K562 (cell line): ENCODE results near the gene FAAP100. TPM values are rescaled to one million over a fixed set of nuclear protein-coding genes. Genes with fewer than 3 reads are reported as not detected.

ENCODE experiments used
- ATAC-seq: fragments of 200-7000 bp; cut with Tn5 transposase; 3 replicates; pipeline ENCODE4 v1.9.1; 2020; ENCODE audit warnings: moderate library complexity
- BruUV-seq: library from RNA; stranded (reverse); fragments of 400-500 nt; replicated peaks from 2 replicates; lab custom pipeline; 2021; lab: Mats Ljungman, UMichigan
- CTCF ChIA-PET: fragments of 300-600 bp; formaldehyde crosslinking; extraction: SDS; loops from one replicate; lab custom pipeline; 2021; ENCODE audit warnings: low intra/inter-chr PET ratio; lab: Yijun Ruan, JAX
- POLR2A ChIA-PET: fragments of 300-600, 350-650 bp; sonication (Branson Sonifier 250); formaldehyde crosslinking; extraction: SDS; loops from one replicate; lab custom pipeline; 2021; ENCODE audit warnings: antibody characterized with exemption, inconsistent platforms; lab: Yijun Ruan, JAX
- DNase-seq, 4 experiments: peaks; one replicate each; pipeline versions ENCODE4 v3.0.0 to v3.0.0-alpha.2; 2011 to 2018; ENCODE audit warnings: low spot score in 3 of 4, mixed read lengths in 3 of 4; ENCODE audit errors: extremely low read depth in 1 of 4
- FAIRE-seq: peaks from 2 replicates; lab custom pipeline; 2011; peaks lifted over from hg19 to GRCh38; lab: Jason Lieb, UNC
- H2AFZ ChIP-seq: 2 replicates; pipeline ENCODE4 v1.6.0; 2011; ENCODE audit warnings: low read depth, low read length, control low read depth, inconsistent platforms
- H3K27ac ChIP-seq: fragments of 200-600 bp; 3 replicates; pipeline ENCODE4 v1.8.0; 2011; ENCODE audit warnings: low read depth, mild to moderate bottlenecking, control low read depth, inconsistent platforms, low read length, moderate library complexity, mixed read lengths; ENCODE audit errors: extremely low read depth
- H3K27me3 ChIP-seq, 2 experiments: fragments of 300-600 bp in 1 of 2; 2 replicates in 1 of 2; 3 replicates in 1 of 2; pipeline versions ENCODE4 v1.6.0 to v1.8.0; 2011; ENCODE audit warnings: inconsistent platforms in 2 of 2, low read length in 2 of 2, mild to moderate bottlenecking in 1 of 2, mixed read lengths in 1 of 2, moderate library complexity in 1 of 2; ENCODE audit not compliant: control insufficient read depth in 2 of 2, insufficient read depth in 2 of 2
- H3K36me3 ChIP-seq: fragments of 300-600 bp; 3 replicates; pipeline ENCODE4 v1.8.0; 2011; ENCODE audit warnings: mild to moderate bottlenecking, low read length, inconsistent platforms; ENCODE audit not compliant: control insufficient read depth, insufficient read depth
- H3K4me1 ChIP-seq, 2 experiments: fragments of 200-600 bp in 1 of 2; replicated peaks in 1 of 2; 2 replicates in 1 of 2; 3 replicates in 1 of 2; pipeline versions ENCODE4 v1.5.1 to v1.8.0; 2011; ENCODE audit warnings: inconsistent platforms in 2 of 2, low read length in 2 of 2, mild to moderate bottlenecking in 1 of 2, mixed read lengths in 1 of 2, moderate library complexity in 1 of 2; ENCODE audit not compliant: control insufficient read depth in 2 of 2, insufficient read depth in 2 of 2
- H3K4me2 ChIP-seq: 2 replicates; pipeline ENCODE4 v1.6.1; 2011; ENCODE audit warnings: low read length, control low read depth, inconsistent platforms, mixed read lengths; ENCODE audit not compliant: insufficient read depth
- H3K4me3 ChIP-seq: fragments of 200-600 bp; sonication (generic), shearing (Covaris generic); 2 replicates; pipeline ENCODE4 v1.5.1; 2016; ENCODE audit warnings: control low read depth, inconsistent platforms
- H3K79me2 ChIP-seq: fragments of 200-600 bp; 3 replicates; pipeline ENCODE4 v1.8.0; 2011; ENCODE audit warnings: low read length, inconsistent platforms; ENCODE audit not compliant: control insufficient read depth, insufficient read depth
- H3K9ac ChIP-seq, 2 experiments: 2 replicates each; pipeline versions ENCODE4 v1.6.0 to v1.6.1; 2011; ENCODE audit warnings: low read depth in 2 of 2, low read length in 2 of 2, control low read depth in 1 of 2, inconsistent platforms in 1 of 2, mild to moderate bottlenecking in 1 of 2, mixed read lengths in 1 of 2; ENCODE audit not compliant: insufficient read depth in 1 of 2
- H3K9me1 ChIP-seq: one replicate; pipeline ENCODE4 v1.6.0; 2011; ENCODE audit warnings: inconsistent platforms, mild to moderate bottlenecking, low read length, moderate library complexity; ENCODE audit not compliant: control insufficient read depth, insufficient read depth
- H3K9me3 ChIP-seq: replicated peaks from 2 replicates; pipeline ENCODE4 v1.5.1; 2011; ENCODE audit warnings: low read depth, low read length, inconsistent platforms; ENCODE audit not compliant: control insufficient read depth, insufficient read depth
- H4K20me1 ChIP-seq: replicated peaks from 2 replicates; pipeline ENCODE4 v1.6.1; 2011; ENCODE audit warnings: low read length, inconsistent platforms, mixed read lengths; ENCODE audit not compliant: control insufficient read depth, insufficient read depth
- BHLHE40 ChIP-seq: IDR thresholded peaks from 2 replicates; pipeline ENCODE4 v1.6.1; 2011; ENCODE audit warnings: low read length, improper control_type of control experiment
- GTF2F1 ChIP-seq: IDR thresholded peaks from 2 replicates; pipeline ENCODE4 v1.6.1; 2011; ENCODE audit warnings: low read depth, low read length, improper control_type of control experiment
- HMGN3 ChIP-seq: IDR thresholded peaks from 2 replicates; pipeline ENCODE4 v1.6.1; 2011; ENCODE audit warnings: borderline replicate concordance, low read depth, mild to moderate bottlenecking, mixed read lengths, low read length; ENCODE audit not compliant: insufficient read length; ENCODE audit errors: extremely low read depth
- HNRNPUL1 ChIP-seq: fragments of 200-400 bp; formaldehyde crosslinking; IDR thresholded peaks from 2 replicates; pipeline ENCODE4 v1.6.1; 2017; ENCODE audit warnings: low read length
- RERE ChIP-seq: sonication (generic); formaldehyde crosslinking; IDR thresholded peaks from 2 replicates; pipeline ENCODE4 v1.8.0; 2023; ENCODE audit warnings: missing genetic modification reagents, mild to moderate bottlenecking, borderline replicate concordance
- ZNF263 ChIP-seq: sonication (generic); formaldehyde crosslinking; IDR thresholded peaks from 2 replicates; pipeline ENCODE4 v1.8.0; 2022; ENCODE audit warnings: mild to moderate bottlenecking, missing genetic modification reagents, borderline replicate concordance
- WGBS: fragments of 100-300 bp; shearing (Covaris generic); methylation state at CpG from one replicate; pipeline ENCODE4 v1.1.6; 2016; ENCODE audit warnings: low coverage, mixed read lengths; ENCODE audit not compliant: insufficient coverage; ENCODE audit errors: missing lambda C conversion rate; 5-methylcytosine and 5-hydroxymethylcytosine counted together
- in situ Hi-C: fragments of 300-500 bp; cut with MboI; formaldehyde crosslinking; loops from 4 replicates; pipeline ENCODE4 v1.15.0; 2018; ENCODE audit warnings: inconsistent platforms, mixed read lengths
- intact Hi-C: fragments of 100-400 bp; cut with micrococcal nuclease; formaldehyde crosslinking; loops from 2 replicates; pipeline ENCODE4 v1.14.2; 2022
- polyA plus RNA-seq, 8 experiments: library from polyadenylated mRNA; depleted of rRNA in 4 of 8; stranded (reverse) in 5 of 8; unstranded in 3 of 8; fragments of >200 nt; fragmentation: Nextera tagmentation in 2 of 8; fragmentation: Illumina TruSeq in 1 of 8; extraction: Ambion mirVana in 2 of 8; extraction: Trizol in 1 of 8; gene quantifications; 2 replicates each; pipeline versions ENCODE4 v1.2.1 to v1.2.3, GENCODE V29; 2011 to 2014; ENCODE audit warnings: inconsistent platforms in 1 of 8, missing spikeins in 1 of 8
- total RNA-seq, 7 experiments: library from RNA; depleted of rRNA in 6 of 7; stranded (reverse); fragments of >200 nt in 6 of 7; fragmentation: Illumina TruSeq in 2 of 7; extraction: Trizol in 2 of 7; gene quantifications; 2 replicates each; pipeline versions ENCODE4 v1.2.1 to v1.2.3, GENCODE V29; 2011 to 2021; ENCODE audit warnings: low replicate concordance in 1 of 7
- TF ChIP-seq, protein P1 (sequence below): sonication (generic); IDR thresholded peaks from 2 replicates; pipeline ENCODE4 v1.6.1; 2016
- TF ChIP-seq, protein P2 (sequence below): fragments of 450-650 bp; formaldehyde crosslinking; conservative IDR thresholded peaks from 2 replicates; pipeline ENCODE4 v1.4.0; 2022; ENCODE audit warnings: mild to moderate bottlenecking, missing genetic modification characterization
- TF ChIP-seq, protein P3 (sequence below): fragments of 250-450 bp; sonication (Bioruptor Pico); IDR thresholded peaks from 2 replicates; pipeline ENCODE4 v1.4.0; 2020; ENCODE audit warnings: mild to moderate bottlenecking, moderate library complexity

FAAP100 gene
- total and polyA plus RNA-seq, 9 of the 15 experiments (the other 6 are each of a cell fraction or from before 2014, with no cell fraction given) = 0.31 to 51.2 (median 12.6) TPM

- ATAC-seq (no peak), FAIRE-seq (no peak), DNase-seq (peak in 2 of 4 experiments; percentile 29 to 47)
- peaks cover 9% of the 10 kb centered on the region for H3K9me1 ChIP-seq
- H3K79me2 ChIP-seq = peaks cover 37% of the 10 kb centered on the region
- H3K27me3 ChIP-seq = no peaks in the 10 kb centered on the region
- H3K4me1 ChIP-seq = peaks cover 35 to 78% of the 10 kb centered on the region in 2 experiments
- WGBS = 66% methylated on average over 48 of the region's 64 CpGs
- H3K4me2 ChIP-seq = peak overlapping the region; percentile 72
- H4K20me1 ChIP-seq = peaks cover 33% of the 10 kb centered on the region
- H3K27ac ChIP-seq = peak overlapping the region; percentile 96
- CTCF ChIA-PET = no interaction called here
- in situ Hi-C loops (no loop called here), intact Hi-C loops (no loop called here)
- H2AFZ ChIP-seq = peak overlapping the region; percentile 58; the same call in 1 of the 2 replicates
- BruUV-seq = no TSS peak
- POLR2A ChIA-PET = interaction anchor here (0.6 to 6.4 kb wide), 7 partner anchors 15 to 690 kb away, joined by 3 to 132 read pairs (median 3); no protein-coding TSS in a partner anchor
- peaks cover 35% of the 10 kb centered on the region for H3K36me3 ChIP-seq
- H3K9me3 ChIP-seq = 0 out of 2 replicates have a peak, but pooled peaks cover 1% of the 10 kb centered on the region
- H3K4me3 ChIP-seq = peak overlapping the region; percentile 58
- H3K9ac ChIP-seq = peak overlapping the region; percentile 98
- no peak for TF ChIP-seq ZNF263 (CRISPR knock-in tag)
- TF ChIP-seq, protein P1, sequence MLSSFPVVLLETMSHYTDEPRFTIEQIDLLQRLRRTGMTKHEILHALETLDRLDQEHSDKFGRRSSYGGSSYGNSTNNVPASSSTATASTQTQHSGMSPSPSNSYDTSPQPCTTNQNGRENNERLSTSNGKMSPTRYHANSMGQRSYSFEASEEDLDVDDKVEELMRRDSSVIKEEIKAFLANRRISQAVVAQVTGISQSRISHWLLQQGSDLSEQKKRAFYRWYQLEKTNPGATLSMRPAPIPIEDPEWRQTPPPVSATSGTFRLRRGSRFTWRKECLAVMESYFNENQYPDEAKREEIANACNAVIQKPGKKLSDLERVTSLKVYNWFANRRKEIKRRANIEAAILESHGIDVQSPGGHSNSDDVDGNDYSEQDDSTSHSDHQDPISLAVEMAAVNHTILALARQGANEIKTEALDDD = no peak
- TF ChIP-seq GTF2F1 = no peak
- TF ChIP-seq, protein P2, sequence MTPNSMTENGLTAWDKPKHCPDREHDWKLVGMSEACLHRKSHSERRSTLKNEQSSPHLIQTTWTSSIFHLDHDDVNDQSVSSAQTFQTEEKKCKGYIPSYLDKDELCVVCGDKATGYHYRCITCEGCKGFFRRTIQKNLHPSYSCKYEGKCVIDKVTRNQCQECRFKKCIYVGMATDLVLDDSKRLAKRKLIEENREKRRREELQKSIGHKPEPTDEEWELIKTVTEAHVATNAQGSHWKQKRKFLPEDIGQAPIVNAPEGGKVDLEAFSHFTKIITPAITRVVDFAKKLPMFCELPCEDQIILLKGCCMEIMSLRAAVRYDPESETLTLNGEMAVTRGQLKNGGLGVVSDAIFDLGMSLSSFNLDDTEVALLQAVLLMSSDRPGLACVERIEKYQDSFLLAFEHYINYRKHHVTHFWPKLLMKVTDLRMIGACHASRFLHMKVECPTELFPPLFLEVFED (CRISPR knock-in tag) = no peak
- no peak for TF ChIP-seq BHLHE40
- no peak for TF ChIP-seq RERE
- TF ChIP-seq, protein P3, sequence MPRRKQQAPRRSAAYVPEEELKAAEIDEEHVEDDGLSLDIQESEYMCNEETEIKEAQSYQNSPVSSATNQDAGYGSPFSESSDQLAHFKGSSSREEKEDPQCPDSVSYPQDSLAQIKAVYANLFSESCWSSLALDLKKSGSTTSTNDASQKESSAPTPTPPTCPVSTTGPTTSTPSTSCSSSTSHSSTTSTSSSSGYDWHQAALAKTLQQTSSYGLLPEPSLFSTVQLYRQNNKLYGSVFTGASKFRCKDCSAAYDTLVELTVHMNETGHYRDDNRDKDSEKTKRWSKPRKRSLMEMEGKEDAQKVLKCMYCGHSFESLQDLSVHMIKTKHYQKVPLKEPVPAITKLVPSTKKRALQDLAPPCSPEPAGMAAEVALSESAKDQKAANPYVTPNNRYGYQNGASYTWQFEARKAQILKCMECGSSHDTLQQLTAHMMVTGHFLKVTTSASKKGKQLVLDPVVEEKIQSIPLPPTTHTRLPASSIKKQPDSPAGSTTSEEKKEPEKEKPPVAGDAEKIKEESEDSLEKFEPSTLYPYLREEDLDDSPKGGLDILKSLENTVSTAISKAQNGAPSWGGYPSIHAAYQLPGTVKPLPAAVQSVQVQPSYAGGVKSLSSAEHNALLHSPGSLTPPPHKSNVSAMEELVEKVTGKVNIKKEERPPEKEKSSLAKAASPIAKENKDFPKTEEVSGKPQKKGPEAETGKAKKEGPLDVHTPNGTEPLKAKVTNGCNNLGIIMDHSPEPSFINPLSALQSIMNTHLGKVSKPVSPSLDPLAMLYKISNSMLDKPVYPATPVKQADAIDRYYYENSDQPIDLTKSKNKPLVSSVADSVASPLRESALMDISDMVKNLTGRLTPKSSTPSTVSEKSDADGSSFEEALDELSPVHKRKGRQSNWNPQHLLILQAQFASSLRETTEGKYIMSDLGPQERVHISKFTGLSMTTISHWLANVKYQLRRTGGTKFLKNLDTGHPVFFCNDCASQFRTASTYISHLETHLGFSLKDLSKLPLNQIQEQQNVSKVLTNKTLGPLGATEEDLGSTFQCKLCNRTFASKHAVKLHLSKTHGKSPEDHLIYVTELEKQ (CRISPR knock-in tag) = no peak
- no peak for TF ChIP-seq HNRNPUL1
- TF ChIP-seq HMGN3 = peak; percentile 45
These were observed 38.2 kb downstream of the FAAP100 start for GRCh38 chr17:81513753-81514488.
